Peyer's patch (tissue), 4 donors: ENCODE data around the gene FAM32A.

Experiments used
- POLR2A ChIP-seq, 2 donors: fragments of 450-650 bp; IDR thresholded peaks; one replicate each; pipeline ENCODE4 v1.5.1; 2017; ENCODE audit warnings: antibody characterized with exemption in 2 of 2, mild to moderate bottlenecking in 2 of 2, moderate library complexity in 2 of 2
- TF ChIP-seq, protein P1 (sequence below), 6 experiments: fragments of 450-650 bp in 4 of 6; fragments of 200-600 bp in 2 of 6; sonication (generic) in 1 of 6; IDR thresholded peaks; one replicate each; pipeline ENCODE4 v1.5.1; 2017 to 2019; ENCODE audit warnings: antibody characterized with exemption in 6 of 6, mild to moderate bottlenecking in 3 of 6, moderate library complexity in 1 of 6

DNA sequence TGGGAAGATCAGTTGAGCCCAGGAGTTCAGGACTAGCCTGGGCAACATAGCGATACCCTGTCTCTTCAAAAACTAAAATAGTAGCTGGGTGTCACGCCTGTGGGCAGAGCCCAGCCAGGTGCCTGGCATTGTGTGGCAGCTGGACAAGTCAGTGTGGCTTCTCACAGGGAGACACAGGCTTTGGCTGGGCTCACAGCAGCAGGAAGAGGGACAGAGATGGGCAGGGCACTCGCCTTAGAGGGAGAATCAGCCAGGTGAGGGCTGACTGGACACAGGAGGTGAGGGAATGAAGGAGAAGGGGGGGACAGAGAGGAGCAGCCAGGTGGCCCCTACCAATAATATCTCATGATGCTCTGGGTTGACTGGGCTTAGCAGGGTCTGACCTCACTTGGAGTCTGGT, 3.3 kb downstream of the FAM32A start:
- TF ChIP-seq, protein P1, sequence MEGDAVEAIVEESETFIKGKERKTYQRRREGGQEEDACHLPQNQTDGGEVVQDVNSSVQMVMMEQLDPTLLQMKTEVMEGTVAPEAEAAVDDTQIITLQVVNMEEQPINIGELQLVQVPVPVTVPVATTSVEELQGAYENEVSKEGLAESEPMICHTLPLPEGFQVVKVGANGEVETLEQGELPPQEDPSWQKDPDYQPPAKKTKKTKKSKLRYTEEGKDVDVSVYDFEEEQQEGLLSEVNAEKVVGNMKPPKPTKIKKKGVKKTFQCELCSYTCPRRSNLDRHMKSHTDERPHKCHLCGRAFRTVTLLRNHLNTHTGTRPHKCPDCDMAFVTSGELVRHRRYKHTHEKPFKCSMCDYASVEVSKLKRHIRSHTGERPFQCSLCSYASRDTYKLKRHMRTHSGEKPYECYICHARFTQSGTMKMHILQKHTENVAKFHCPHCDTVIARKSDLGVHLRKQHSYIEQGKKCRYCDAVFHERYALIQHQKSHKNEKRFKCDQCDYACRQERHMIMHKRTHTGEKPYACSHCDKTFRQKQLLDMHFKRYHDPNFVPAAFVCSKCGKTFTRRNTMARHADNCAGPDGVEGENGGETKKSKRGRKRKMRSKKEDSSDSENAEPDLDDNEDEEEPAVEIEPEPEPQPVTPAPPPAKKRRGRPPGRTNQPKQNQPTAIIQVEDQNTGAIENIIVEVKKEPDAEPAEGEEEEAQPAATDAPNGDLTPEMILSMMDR (IDR thresholded peaks at IDR 0.05) = no peak
- TF ChIP-seq POLR2A (IDR thresholded peaks at IDR 0.05) = no peak
